T-helper 1 cell (primary cell): ENCODE measurements around the gene OSBPL6.
"Not testable (repeated sequence)": the region's sequence is repeated elsewhere in the genome, so short reads cannot be mapped to it uniquely, and the experiment has no call there.

ENCODE experiments used
- DNase-seq, 5 donors: peaks; one replicate each; pipeline ENCODE4 v3.0.0-alpha.2; 2012 to 2020

OSBPL6 gene

GRCh38 chr2:178366412-178366811, 172.1 kb downstream of the OSBPL6 start:
- no peak for DNase-seq

- DNase-seq, result no peak
Measured at GRCh38 chr2:178367344-178367743, 173.0 kb downstream of the OSBPL6 start.

- no peak for DNase-seq
Measured at GRCh38 chr2:178374865-178375264, 180.6 kb downstream of the OSBPL6 start.

- DNase-seq, result no peak
Measured at GRCh38 chr2:178377046-178377445, 182.7 kb downstream of the OSBPL6 start.

GRCh38 chr2:178379162-178380004, 185.1 kb downstream of the OSBPL6 start:
- no peak for DNase-seq

- DNase-seq, result peak in 1 of 5 donors; percentile 37
Measured at GRCh38 chr2:178380763-178381162, 186.5 kb downstream of the OSBPL6 start.

GRCh38 chr2:178383718-178384117, 189.4 kb downstream of the OSBPL6 start:
- no peak for DNase-seq

GRCh38 chr2:178385595-178386148, 191.4 kb downstream of the OSBPL6 start:
- DNase-seq, result no peak

GRCh38 chr2:178386986-178387597, 192.8 kb downstream of the OSBPL6 start:
- DNase-seq, result peak in 1 of 5 donors; percentile 59

- DNase-seq, result no peak
Measured at GRCh38 chr2:178388287-178388686, 194.0 kb downstream of the OSBPL6 start.

- no peak for DNase-seq
Measured at GRCh38 chr2:178391701-178392100, 197.4 kb downstream of the OSBPL6 start.

GRCh38 chr2:178392215-178392614, 197.9 kb downstream of the OSBPL6 start:
- no peak for DNase-seq

GRCh38 chr2:178394859-178395258, 200.5 kb downstream of the OSBPL6 start:
- DNase-seq, result no peak

GRCh38 chr2:178395295-178395694, 201.0 kb downstream of the OSBPL6 start:
- no peak for DNase-seq

GRCh38 chr2:178395941-178396570, 201.7 kb downstream of the OSBPL6 start:
- DNase-seq, result no peak

GRCh38 chr2:178397002-178397605, 202.8 kb downstream of the OSBPL6 start:
- DNase-seq, result peak in 1 of 5 donors; percentile 61

GRCh38 chr2:178401994-178402437, 207.7 kb downstream of the OSBPL6 start:
- no peak for DNase-seq

- DNase-seq, result peak in 1 of 5 donors; percentile 84
Measured at GRCh38 chr2:178403671-178404306, 209.5 kb downstream of the OSBPL6 start.

GRCh38 chr2:178404368-178404767, 210.1 kb downstream of the OSBPL6 start:
- peak in 1 of 5 donors; percentile 96 for DNase-seq

GRCh38 chr2:178409261-178409660, 214.9 kb downstream of the OSBPL6 start:
- no peak for DNase-seq

- no peak for DNase-seq
Measured at GRCh38 chr2:178412047-178412446, 217.7 kb downstream of the OSBPL6 start.

- DNase-seq, result not testable (repeated sequence)
Measured at GRCh38 chr2:178412453-178412852, 218.1 kb downstream of the OSBPL6 start.
